Endothelial cell of umbilical vein (primary cell): Measurements from ENCODE around the gene PTPN3. TPM values are rescaled to one million over a fixed set of nuclear protein-coding genes. Genes with fewer than 3 reads are reported as not detected.

ENCODE experiments used
- BruUV-seq: library from RNA; stranded (reverse); fragments of 400-500 nt; replicated peaks from 2 replicates; lab custom pipeline; 2021; lab: Mats Ljungman, UMichigan
- CTCF ChIA-PET: fragments of 300-600, 350-600 bp; sonication (Branson Sonifier 250); formaldehyde crosslinking; loops from one replicate; lab custom pipeline; 2021; ENCODE audit warnings: antibody characterized with exemption, inconsistent platforms; lab: Charles Lee
- POLR2A ChIA-PET: fragments of 300-600, 350-600 bp; sonication (Branson Sonifier 250); formaldehyde crosslinking; loops from one replicate; lab custom pipeline; 2021; ENCODE audit warnings: antibody characterized with exemption, inconsistent platforms; lab: Charles Lee
- DNase-seq: peaks from one replicate; pipeline ENCODE4 v3.0.0-alpha.2; 2011; ENCODE audit warnings: low read depth, low spot score
- FAIRE-seq: peaks from 2 replicates; lab custom pipeline; 2011; peaks lifted over from hg19 to GRCh38; lab: Jason Lieb, UNC
- H2AFZ ChIP-seq: 2 replicates; pipeline ENCODE4 v1.6.0; 2012; ENCODE audit warnings: low read depth, low read length, control low read depth, inconsistent platforms
- H3K27ac ChIP-seq: 2 replicates; pipeline ENCODE4 v1.5.1; 2011; ENCODE audit warnings: low read depth, mild to moderate bottlenecking, control low read depth, low read length, moderate library complexity; ENCODE audit not compliant: insufficient read depth
- H3K27me3 ChIP-seq, 2 experiments: 2 replicates each; pipeline versions ENCODE4 v1.6.0 to v1.6.1; 2011; ENCODE audit warnings: low read length in 2 of 2, mixed read lengths in 1 of 2; ENCODE audit not compliant: control insufficient read depth in 2 of 2, insufficient read depth in 2 of 2
- H3K36me3 ChIP-seq, 2 experiments: 2 replicates in 1 of 2; 3 replicates in 1 of 2; pipeline ENCODE4 v1.5.1; 2011; ENCODE audit warnings: low read length in 2 of 2, mild to moderate bottlenecking in 1 of 2, moderate library complexity in 1 of 2; ENCODE audit not compliant: control insufficient read depth in 2 of 2, insufficient read depth in 2 of 2; ENCODE audit errors: extremely low read depth in 1 of 2
- H3K4me1 ChIP-seq: 3 replicates; pipeline ENCODE4 v1.5.1; 2011; ENCODE audit warnings: mild to moderate bottlenecking, low read length; ENCODE audit not compliant: control insufficient read depth, insufficient read depth; ENCODE audit errors: extremely low read depth
- H3K4me2 ChIP-seq: 2 replicates; pipeline ENCODE4 v1.6.1; 2011; ENCODE audit warnings: low read length, control low read depth, mixed read lengths; ENCODE audit not compliant: insufficient read depth
- H3K4me3 ChIP-seq, 3 experiments: fragments of 200-600 bp in 1 of 3; sonication (generic), shearing (Covaris generic) in 1 of 3; replicated peaks in 1 of 3; 2 replicates each; pipeline ENCODE4 v1.5.1; 2011 to 2016; ENCODE audit warnings: control low read depth in 3 of 3, low read length in 3 of 3, mild to moderate bottlenecking in 2 of 3, inconsistent platforms in 1 of 3, low read depth in 1 of 3, moderate library complexity in 1 of 3; ENCODE audit not compliant: insufficient read depth in 1 of 3
- H3K79me2 ChIP-seq: 2 replicates; pipeline ENCODE4 v1.6.0; 2012; ENCODE audit warnings: low read length, inconsistent platforms; ENCODE audit not compliant: control insufficient read depth, insufficient read depth
- H3K9ac ChIP-seq: replicated peaks from 2 replicates; pipeline ENCODE3; 2011; ENCODE audit warnings: low read length, control low read depth; ENCODE audit not compliant: insufficient read depth; ENCODE audit errors: extremely low read depth
- H3K9me1 ChIP-seq: replicated peaks from 3 replicates; pipeline ENCODE4 v1.6.0; 2011; ENCODE audit warnings: mild to moderate bottlenecking, low read length; ENCODE audit not compliant: control insufficient read depth, insufficient read depth; ENCODE audit errors: extremely low read depth
- H3K9me3 ChIP-seq: replicated peaks from 2 replicates; pipeline ENCODE4 v1.5.1; 2012; ENCODE audit warnings: low read length, inconsistent platforms; ENCODE audit not compliant: control insufficient read depth, insufficient read depth
- H4K20me1 ChIP-seq: replicated peaks from 2 replicates; pipeline ENCODE3; 2011; ENCODE audit warnings: mild to moderate bottlenecking, low read length; ENCODE audit not compliant: control insufficient read depth, insufficient read depth; ENCODE audit errors: extremely low read depth
- EZH2 ChIP-seq: IDR thresholded peaks from 2 replicates; pipeline ENCODE4 v1.6.1; 2012; ENCODE audit warnings: borderline replicate concordance, low read depth, mild to moderate bottlenecking, moderate library complexity, low read length, inconsistent platforms; ENCODE audit not compliant: severe bottlenecking
- FOS ChIP-seq: IDR thresholded peaks from 2 replicates; pipeline ENCODE4 v1.6.1; 2011; ENCODE audit warnings: mild to moderate bottlenecking, low read length, moderate library complexity, borderline replicate concordance; ENCODE audit not compliant: insufficient read depth
- GATA2 ChIP-seq: IDR thresholded peaks from 2 replicates; pipeline ENCODE4 v1.7.0; 2011; ENCODE audit warnings: low read depth, mild to moderate bottlenecking, moderate library complexity, mixed read lengths, low read length; ENCODE audit not compliant: insufficient read length, insufficient read depth
- JUN ChIP-seq: IDR thresholded peaks from 2 replicates; pipeline ENCODE4 v1.6.1; 2011; ENCODE audit warnings: borderline replicate concordance, low read depth; ENCODE audit not compliant: insufficient read length, insufficient read depth
- MYC ChIP-seq: IDR thresholded peaks from one replicate; pipeline ENCODE4 v1.6.1; 2011; ENCODE audit warnings: mild to moderate bottlenecking, low read depth, low read length
- POLR2A ChIP-seq: IDR thresholded peaks from 2 replicates; pipeline ENCODE4 v1.6.1; 2012; ENCODE audit warnings: low read depth, mild to moderate bottlenecking, control low read depth, low read length
- POLR2AphosphoS5 ChIP-seq: IDR thresholded peaks from 2 replicates; pipeline ENCODE4 v1.6.1; 2012; ENCODE audit warnings: low read depth, mild to moderate bottlenecking, control low read depth, low read length, moderate library complexity; ENCODE audit not compliant: insufficient read depth
- dilution Hi-C: fragments of 300-500 bp; cut with MboI; formaldehyde crosslinking; loops from one replicate; pipeline ENCODE4 v1.15.0; 2019; ENCODE audit warnings: low sequenced_read_pairs; ENCODE audit not compliant: extremely low pct_ligation_motif_present
- intact Hi-C: fragments of 100-400 bp; cut with micrococcal nuclease; formaldehyde crosslinking; loops from one replicate; pipeline ENCODE4 v1.10.0; 2022
- polyA plus RNA-seq, 4 experiments: library from polyadenylated mRNA; depleted of rRNA in 3 of 4; stranded (reverse) in 3 of 4; unstranded in 1 of 4; fragments of >200 nt; gene quantifications; 2 replicates each; pipeline versions ENCODE4 v1.2.1 to v1.2.3, GENCODE V29; 2011 to 2012; ENCODE audit warnings: missing spikeins in 1 of 4
- total RNA-seq: library from RNA; stranded (reverse); gene quantifications from 2 replicates; pipeline ENCODE4 v1.2.3, GENCODE V29; 2021
- TF ChIP-seq, protein P1 (sequence below), 2 donors: IDR thresholded peaks; 1 replicate in 1 of 2; 2 replicates in 1 of 2; pipeline ENCODE4 v1.5.1; 2011; ENCODE audit warnings: low read length in 2 of 2, mild to moderate bottlenecking in 2 of 2, moderate library complexity in 2 of 2, control low read depth in 1 of 2, inconsistent platforms in 1 of 2, low read depth in 1 of 2; ENCODE audit not compliant: insufficient read depth in 1 of 2; ENCODE audit errors: extremely low read depth in 1 of 2
- TF ChIP-seq, protein P2 (sequence below): IDR thresholded peaks from 2 replicates; pipeline ENCODE4 v1.6.1; 2011; ENCODE audit not compliant: insufficient read depth, insufficient read length

Gene PTPN3
- total and polyA plus RNA-seq, 2 donors (not counting 3 experiments of a cell fraction or from before 2014, with no cell fraction given): 0.01 TPM; not detected in 1

DNA sequence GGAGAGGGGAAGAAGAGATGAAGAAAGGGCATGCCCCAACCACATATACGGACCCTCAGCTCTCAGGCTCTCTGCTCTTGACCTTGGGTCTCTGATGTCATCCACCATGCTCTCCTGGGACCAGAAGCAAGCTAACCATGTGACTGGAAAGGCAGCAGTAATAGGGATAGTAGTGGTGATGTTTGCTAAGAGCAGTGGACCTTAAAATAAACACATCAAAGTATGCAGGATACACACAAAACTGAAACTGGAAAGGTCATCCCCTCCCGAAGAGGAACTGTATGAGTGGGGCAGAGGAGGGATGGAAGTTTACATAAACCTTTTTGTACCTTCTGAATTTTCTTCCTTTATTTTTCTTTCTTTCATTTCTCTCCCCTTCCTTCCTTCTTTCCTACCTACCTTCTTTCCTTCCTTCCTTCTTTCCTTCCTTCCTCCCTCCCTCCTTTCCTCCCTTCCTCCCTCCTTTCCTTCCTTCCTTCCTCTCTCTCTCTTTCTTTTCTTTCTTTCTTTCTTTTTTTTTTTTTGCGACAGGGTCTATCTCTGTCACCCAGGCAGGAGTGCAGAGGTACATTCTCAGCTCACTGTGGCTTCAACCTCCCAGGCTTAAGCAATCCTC is 8.1 kb upstream of the PTPN3 start:
- Histone ChIP-seq H3K27me3 (peaks cover 12 to 16% of the 10 kb centered on the region in 2 experiments), H3K9me1 (no peaks in the 10 kb centered on the region), H3K4me1 (no peaks in the 10 kb centered on the region), H3K79me2 (no peaks in the 10 kb centered on the region), H2AFZ (no peak overlapping the region), H4K20me1 (no peaks in the 10 kb centered on the region), H3K4me2 (no peak overlapping the region), H3K27ac (no peak overlapping the region), H3K9me3 (no peaks in the 10 kb centered on the region), H3K9ac (no peak overlapping the region), H3K36me3 (no peaks in the 10 kb centered on the region), H3K4me3 (no peak overlapping the region)
- no TSS peak for BruUV-seq
- dilution Hi-C loops: no loop called here
- TF ChIP-seq POLR2A (no peak), FOS (no peak), POLR2AphosphoS5 (no peak), MYC (no peak), EZH2 (no peak), GATA2 (no peak), JUN (no peak)
- TF ChIP-seq, protein P1, sequence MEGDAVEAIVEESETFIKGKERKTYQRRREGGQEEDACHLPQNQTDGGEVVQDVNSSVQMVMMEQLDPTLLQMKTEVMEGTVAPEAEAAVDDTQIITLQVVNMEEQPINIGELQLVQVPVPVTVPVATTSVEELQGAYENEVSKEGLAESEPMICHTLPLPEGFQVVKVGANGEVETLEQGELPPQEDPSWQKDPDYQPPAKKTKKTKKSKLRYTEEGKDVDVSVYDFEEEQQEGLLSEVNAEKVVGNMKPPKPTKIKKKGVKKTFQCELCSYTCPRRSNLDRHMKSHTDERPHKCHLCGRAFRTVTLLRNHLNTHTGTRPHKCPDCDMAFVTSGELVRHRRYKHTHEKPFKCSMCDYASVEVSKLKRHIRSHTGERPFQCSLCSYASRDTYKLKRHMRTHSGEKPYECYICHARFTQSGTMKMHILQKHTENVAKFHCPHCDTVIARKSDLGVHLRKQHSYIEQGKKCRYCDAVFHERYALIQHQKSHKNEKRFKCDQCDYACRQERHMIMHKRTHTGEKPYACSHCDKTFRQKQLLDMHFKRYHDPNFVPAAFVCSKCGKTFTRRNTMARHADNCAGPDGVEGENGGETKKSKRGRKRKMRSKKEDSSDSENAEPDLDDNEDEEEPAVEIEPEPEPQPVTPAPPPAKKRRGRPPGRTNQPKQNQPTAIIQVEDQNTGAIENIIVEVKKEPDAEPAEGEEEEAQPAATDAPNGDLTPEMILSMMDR (IDR thresholded peaks at IDR 0.05; ENCODE audit: extremely low read depth in 1 of 2, insufficient read depth in 1 of 2, low read depth in 1 of 2, low read length in 2 of 2): no peak
- TF ChIP-seq, protein P2, sequence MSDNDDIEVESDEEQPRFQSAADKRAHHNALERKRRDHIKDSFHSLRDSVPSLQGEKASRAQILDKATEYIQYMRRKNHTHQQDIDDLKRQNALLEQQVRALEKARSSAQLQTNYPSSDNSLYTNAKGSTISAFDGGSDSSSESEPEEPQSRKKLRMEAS: no peak
- intact Hi-C loops: no loop called here
- DNase-seq (no peak), FAIRE-seq (no peak)
- ChIA-PET CTCF (interaction anchor here (0.9 to 1.8 kb wide), 3 partner anchors 10 to 36 kb away, joined by 3 to 4 read pairs (median 4); no protein-coding TSS in a partner anchor), POLR2A (no interaction called here)
